Measurements from ENCODE around the gene SORBS2. TPM values are rescaled to one million over a fixed set of nuclear protein-coding genes. Genes with fewer than 3 reads are reported as not detected.
A peak's percentile ranks its signal among the peaks of the same experiment; 100 is the strongest.

SORBS2 gene
- total RNA-seq, 4 donors from 2014 or later, result 640 to 1,569 (median 1,016) TPM

DNA sequence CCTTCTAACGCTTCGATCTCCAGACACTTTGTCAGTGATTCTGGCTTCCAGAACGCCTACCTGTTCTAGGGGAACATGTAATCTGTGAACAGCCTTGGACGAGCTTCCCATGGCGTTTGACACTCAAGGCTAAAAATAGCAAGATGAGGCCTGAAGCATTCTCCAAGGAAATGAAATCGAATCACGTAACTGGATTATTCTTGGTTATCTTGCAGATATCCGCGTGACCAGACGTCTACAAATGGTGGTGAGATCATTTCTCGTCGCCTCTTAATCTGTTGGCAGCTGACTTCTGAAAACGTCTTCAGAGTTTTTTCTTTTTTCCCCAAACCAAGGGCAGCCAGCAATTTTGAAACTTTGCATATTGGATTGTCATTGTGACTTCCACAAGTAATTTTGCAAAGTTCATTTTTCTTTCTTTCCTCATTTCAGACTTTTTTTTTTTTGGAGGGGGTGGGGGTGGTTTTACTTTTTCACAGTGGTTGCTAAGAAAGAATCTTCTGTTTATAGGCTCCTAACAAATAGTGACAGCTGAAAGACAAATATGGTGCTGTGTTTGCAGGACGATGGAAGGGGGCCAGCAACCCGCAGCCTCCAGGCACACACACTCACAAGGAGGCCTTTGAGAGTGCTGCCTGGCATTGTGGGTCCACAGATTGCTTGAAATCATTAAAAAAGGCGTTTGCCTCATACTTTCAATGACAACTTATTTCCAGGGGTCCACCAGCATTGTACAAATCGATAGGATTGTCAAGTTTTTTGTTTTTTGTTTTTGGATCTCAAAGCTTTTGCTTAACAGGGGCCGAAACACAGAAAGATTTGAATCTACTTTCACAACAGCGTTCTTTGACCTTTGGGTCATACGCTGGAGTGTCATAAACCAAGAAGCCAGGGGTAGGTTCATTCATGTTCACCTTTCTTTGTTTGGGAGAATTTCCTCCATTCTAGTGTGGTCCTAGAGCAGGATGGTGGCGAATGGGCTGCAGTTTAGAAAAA, 244.3 kb downstream of the SORBS2 start:
- ATAC-seq, result peak; percentile 71

GRCh38 chr4:185566972-185567371, 245.0 kb downstream of the SORBS2 start:
- Histone ChIP-seq H3K27me3 (no peaks in the 10 kb centered on the region), H3K4me3 (peak overlapping the region in 1 of 2 donors; percentile 22), H3K9me3 (no peaks in the 10 kb centered on the region), H3K27ac (peak overlapping the region; percentile 88 to 95 (median 90)), H3K36me3 (no peaks in the 10 kb centered on the region), H3K4me1 (peaks cover 19 to 63% (median 22%) of the 10 kb centered on the region in 3 donors)
- 0 to 19% methylated on average over 1 of the region's 1 CpG for WGBS, 2 donors (ENCODE audit: low coverage in 1 of 2)
- ATAC-seq, result peak; percentile 83
- TF ChIP-seq POLR2A (IDR thresholded peaks at IDR 0.05), result no peak
- TF ChIP-seq POLR2AphosphoS5 (IDR thresholded peaks at IDR 0.05), result peak; percentile 69
- TF ChIP-seq, protein P1, sequence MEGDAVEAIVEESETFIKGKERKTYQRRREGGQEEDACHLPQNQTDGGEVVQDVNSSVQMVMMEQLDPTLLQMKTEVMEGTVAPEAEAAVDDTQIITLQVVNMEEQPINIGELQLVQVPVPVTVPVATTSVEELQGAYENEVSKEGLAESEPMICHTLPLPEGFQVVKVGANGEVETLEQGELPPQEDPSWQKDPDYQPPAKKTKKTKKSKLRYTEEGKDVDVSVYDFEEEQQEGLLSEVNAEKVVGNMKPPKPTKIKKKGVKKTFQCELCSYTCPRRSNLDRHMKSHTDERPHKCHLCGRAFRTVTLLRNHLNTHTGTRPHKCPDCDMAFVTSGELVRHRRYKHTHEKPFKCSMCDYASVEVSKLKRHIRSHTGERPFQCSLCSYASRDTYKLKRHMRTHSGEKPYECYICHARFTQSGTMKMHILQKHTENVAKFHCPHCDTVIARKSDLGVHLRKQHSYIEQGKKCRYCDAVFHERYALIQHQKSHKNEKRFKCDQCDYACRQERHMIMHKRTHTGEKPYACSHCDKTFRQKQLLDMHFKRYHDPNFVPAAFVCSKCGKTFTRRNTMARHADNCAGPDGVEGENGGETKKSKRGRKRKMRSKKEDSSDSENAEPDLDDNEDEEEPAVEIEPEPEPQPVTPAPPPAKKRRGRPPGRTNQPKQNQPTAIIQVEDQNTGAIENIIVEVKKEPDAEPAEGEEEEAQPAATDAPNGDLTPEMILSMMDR (IDR thresholded peaks at IDR 0.05), result no peak
- peak; percentile 33 for TF ChIP-seq EP300 (IDR thresholded peaks at IDR 0.05)

More for the DNA sequence above, 244.3 kb downstream of the SORBS2 start:
- H3K27ac ChIP-seq, result peak overlapping the region; percentile 88 to 95 (median 90)
- no peaks in the 10 kb centered on the region for H3K9me3 ChIP-seq
- peaks cover 19 to 63% (median 22%) of the 10 kb centered on the region in 3 donors for H3K4me1 ChIP-seq
- 6 to 23% methylated on average over 13 to 20 of the region's 21 CpGs for WGBS, 2 donors (ENCODE audit: low coverage in 1 of 2)
- TF ChIP-seq POLR2A (IDR thresholded peaks at IDR 0.05) (no peak), EP300 (IDR thresholded peaks at IDR 0.05) (peak; percentile 40), POLR2AphosphoS5 (IDR thresholded peaks at IDR 0.05) (peak; percentile 33)
- no peaks in the 10 kb centered on the region for H3K27me3 ChIP-seq
- no peaks in the 10 kb centered on the region for H3K36me3 ChIP-seq
- H3K4me3 ChIP-seq, result peak overlapping the region in 1 of 2 donors; percentile 22

DNA sequence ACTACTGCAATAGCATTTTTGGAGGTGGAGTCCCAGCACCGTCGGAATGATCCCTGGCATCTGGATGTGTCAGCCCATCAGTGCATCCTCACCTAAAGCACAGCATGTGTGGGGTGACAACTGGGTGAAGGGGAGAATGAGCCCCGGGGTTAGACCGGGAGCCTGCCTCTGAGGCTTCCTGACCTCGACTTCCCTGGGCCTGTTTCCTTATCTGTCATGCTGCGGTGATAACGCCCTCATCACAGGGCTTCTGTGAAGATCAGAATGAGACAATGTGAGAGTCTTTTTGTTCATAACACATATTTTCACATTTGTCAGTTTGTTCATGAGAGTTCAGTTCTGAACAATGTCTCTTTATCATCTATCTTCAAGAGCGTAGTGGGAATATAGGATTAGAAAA, 245.6 kb downstream of the SORBS2 start:
- no peaks in the 10 kb centered on the region for H3K9me3 ChIP-seq
- no peak for TF ChIP-seq POLR2A (IDR thresholded peaks at IDR 0.05)
- TF ChIP-seq EP300 (IDR thresholded peaks at IDR 0.05), result no peak
- no peak for TF ChIP-seq POLR2AphosphoS5 (IDR thresholded peaks at IDR 0.05)
- TF ChIP-seq, protein P1 (IDR thresholded peaks at IDR 0.05), result no peak
- peaks cover 19 to 63% (median 22%) of the 10 kb centered on the region in 3 donors for H3K4me1 ChIP-seq
- WGBS, 2 donors (ENCODE audit: low coverage in 1 of 2), result 6 to 16% methylated on average over 2 to 6 of the region's 8 CpGs
- no peak for ATAC-seq
- no peaks in the 10 kb centered on the region for H3K36me3 ChIP-seq
- no peaks in the 10 kb centered on the region for H3K27me3 ChIP-seq
- peak overlapping the region; percentile 88 to 95 (median 90) for H3K27ac ChIP-seq
- H3K4me3 ChIP-seq, result no peak overlapping the region

DNA sequence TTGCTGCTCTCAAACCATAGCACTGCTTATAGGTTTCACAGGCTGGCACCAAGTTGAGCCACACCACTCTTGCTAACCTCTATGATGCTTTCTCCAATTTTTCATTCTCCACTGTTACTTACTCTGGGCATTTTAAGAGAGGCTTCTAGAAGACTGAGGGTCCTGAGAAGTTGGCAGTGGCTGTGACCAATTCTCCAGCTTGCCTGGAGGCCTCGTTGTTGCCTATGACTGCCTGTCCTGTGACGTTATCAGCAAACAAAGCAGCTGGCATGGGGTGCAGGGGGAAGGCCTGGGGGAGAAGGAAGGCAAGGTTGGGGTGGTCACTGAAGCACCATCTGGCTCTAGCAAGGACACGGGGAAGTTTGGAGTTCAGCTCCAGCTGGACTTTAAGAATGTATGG, 246.3 kb downstream of the SORBS2 start:
- peak overlapping the region; percentile 88 to 95 (median 90) for H3K27ac ChIP-seq
- WGBS, 2 donors (ENCODE audit: low coverage in 1 of 2), result 81% methylated on average over 2 of the region's 3 CpGs; no CpG with 5 or more reads in 1 of the 2 donors
- H3K4me1 ChIP-seq, result peaks cover 19 to 63% (median 22%) of the 10 kb centered on the region in 3 donors
- TF ChIP-seq, protein P1 (IDR thresholded peaks at IDR 0.05), result no peak
- TF ChIP-seq POLR2AphosphoS5 (IDR thresholded peaks at IDR 0.05) (no peak), POLR2A (IDR thresholded peaks at IDR 0.05) (no peak), EP300 (IDR thresholded peaks at IDR 0.05) (no peak)
- ATAC-seq, result no peak
- no peaks in the 10 kb centered on the region for H3K9me3 ChIP-seq
- H3K36me3 ChIP-seq, result no peaks in the 10 kb centered on the region
- H3K4me3 ChIP-seq, result no peak overlapping the region
- H3K27me3 ChIP-seq, result no peaks in the 10 kb centered on the region

GRCh38 chr4:185564349-185564748, 247.6 kb downstream of the SORBS2 start:
- TF ChIP-seq, protein P1 (IDR thresholded peaks at IDR 0.05), result no peak
- TF ChIP-seq POLR2A (IDR thresholded peaks at IDR 0.05) (no peak), EP300 (IDR thresholded peaks at IDR 0.05) (no peak), POLR2AphosphoS5 (IDR thresholded peaks at IDR 0.05) (no peak)
- no peak for ATAC-seq
- H3K27ac ChIP-seq, result peak overlapping the region in 3 of 4 donors; percentile 11 to 92 (median 88)
- H3K4me3 ChIP-seq, result no peak overlapping the region
- H3K27me3 ChIP-seq, result no peaks in the 10 kb centered on the region
- H3K9me3 ChIP-seq, result no peaks in the 10 kb centered on the region
- H3K36me3 ChIP-seq, result no peaks in the 10 kb centered on the region
- WGBS, 2 donors (ENCODE audit: low coverage in 1 of 2), result 38 to 60% methylated on average over 1 to 3 of the region's 3 CpGs
- H3K4me1 ChIP-seq, result peaks cover 19 to 65% (median 29%) of the 10 kb centered on the region in 3 donors

Measured in gastroesophageal sphincter (tissue), 4 donors.